HCT116 (cell line): Measurements from ENCODE around the gene CHP2. TPM values are rescaled to one million over a fixed set of nuclear protein-coding genes. Genes with fewer than 3 reads are reported as not detected.

Source experiments
- ATAC-seq: fragments of 200-7000 bp; cut with Tn5 transposase; 2 replicates; pipeline ENCODE4 v1.9.1; 2020; ENCODE audit warnings: mild to moderate bottlenecking, moderate library complexity
- BruUV-seq: library from RNA; stranded (reverse); fragments of 400-500 nt; replicated peaks from 2 replicates; lab custom pipeline; 2021; lab: Mats Ljungman, UMichigan
- CTCF ChIA-PET: fragments of 300-600 bp; sonication (Branson Sonifier 250); formaldehyde crosslinking; loops from one replicate; lab custom pipeline; 2021; ENCODE audit warnings: antibody characterized with exemption; lab: Charles Lee
- POLR2A ChIA-PET: fragments of 300-600, 350-600 bp; sonication (Branson Sonifier 250); formaldehyde crosslinking; loops from one replicate; lab custom pipeline; 2021; ENCODE audit warnings: antibody characterized with exemption; lab: Charles Lee
- RAD21 ChIA-PET, 2 experiments: fragments of 300-600 bp; sonication (Branson Sonifier 250); formaldehyde crosslinking; loops; one replicate each; lab custom pipeline; 2023; ENCODE audit warnings: low total read pairs in 2 of 2; ENCODE audit not compliant: uncharacterized antibody in 2 of 2, unreplicated experiment in 2 of 2, low non-redundant PET in 1 of 2; lab: Charles Lee
- DNase-seq: peaks from one replicate; pipeline ENCODE4 v3.0.0-alpha.2; 2010; ENCODE audit warnings: low read depth, low spot score
- H2AFZ ChIP-seq: fragments of 200-600 bp; shearing (Covaris generic), sonication (generic); 2 replicates; pipeline ENCODE4 v1.6.1; 2017; ENCODE audit warnings: low read depth, mixed run types, mixed read lengths, antibody characterized with exemption, low read length; ENCODE audit not compliant: poor library complexity, severe bottlenecking
- H3K27ac ChIP-seq: 2 replicates; pipeline ENCODE4 v1.5.1; 2012; ENCODE audit warnings: low read depth, low read length
- H3K27me3 ChIP-seq: fragments of 200-600 bp; sonication (generic); 2 replicates; pipeline ENCODE4 v1.6.1; 2016; ENCODE audit warnings: mixed run types, low read length, mixed read lengths; ENCODE audit not compliant: insufficient read depth
- H3K36me3 ChIP-seq, 2 experiments: fragments of 200-500 bp in 1 of 2; fragments of 200-600 bp in 1 of 2; sonication (Bioruptor generic) in 1 of 2; sonication (generic) in 1 of 2; 2 replicates each; pipeline versions ENCODE4 v1.5.1 to v1.6.1; 2014 to 2016; ENCODE audit warnings: low read length in 2 of 2, inconsistent platforms in 1 of 2, mixed read lengths in 1 of 2, mixed run types in 1 of 2; ENCODE audit not compliant: insufficient read depth in 2 of 2, control insufficient read depth in 1 of 2
- H3K4me1 ChIP-seq, 2 experiments: fragments of 200-600 bp in 1 of 2; sonication (generic) in 1 of 2; 2 replicates each; pipeline versions ENCODE4 v1.5.1 to v1.6.1; 2012 to 2017; ENCODE audit warnings: low read length in 2 of 2, inconsistent platforms in 1 of 2, mild to moderate bottlenecking in 1 of 2, mixed read lengths in 1 of 2, mixed run types in 1 of 2, moderate library complexity in 1 of 2; ENCODE audit not compliant: insufficient read depth in 2 of 2, control insufficient read depth in 1 of 2
- H3K4me2 ChIP-seq: fragments of 200-600 bp; sonication (generic); 2 replicates; pipeline ENCODE4 v1.6.1; 2017; ENCODE audit warnings: mixed run types, low read length, mixed read lengths
- H3K4me3 ChIP-seq, 2 experiments: fragments of 200-600 bp in 1 of 2; sonication (generic) in 1 of 2; replicated peaks in 1 of 2; 2 replicates each; pipeline ENCODE4 v1.5.1; 2011 to 2016; ENCODE audit warnings: low read length in 2 of 2, control low read depth in 1 of 2, low read depth in 1 of 2, mild to moderate bottlenecking in 1 of 2, mixed read lengths in 1 of 2, mixed run types in 1 of 2
- H3K79me2 ChIP-seq: fragments of 200-600 bp; sonication (generic); 2 replicates; pipeline ENCODE4 v1.6.1; 2017; ENCODE audit warnings: mild to moderate bottlenecking, mixed run types, low read length, moderate library complexity, mixed read lengths; ENCODE audit not compliant: insufficient read depth
- H3K9ac ChIP-seq: fragments of 200-600 bp; sonication (generic); 2 replicates; pipeline ENCODE4 v1.6.1; 2016; ENCODE audit warnings: low read length, mixed read lengths
- H3K9me2 ChIP-seq: fragments of 200-600 bp; sonication (generic), shearing (Covaris generic); 2 replicates; pipeline ENCODE4 v1.6.1; 2017; ENCODE audit warnings: mixed run types, mild to moderate bottlenecking, moderate library complexity; ENCODE audit not compliant: insufficient read depth
- H3K9me3 ChIP-seq, 2 experiments: fragments of 200-500 bp in 1 of 2; fragments of 200-600 bp in 1 of 2; sonication (Bioruptor generic) in 1 of 2; sonication (generic) in 1 of 2; 2 replicates each; pipeline ENCODE4 v1.6.1; 2014 to 2017; ENCODE audit warnings: low read length in 2 of 2, mixed read lengths in 2 of 2, inconsistent platforms in 1 of 2, low read depth in 1 of 2, mild to moderate bottlenecking in 1 of 2, mixed run types in 1 of 2, moderate library complexity in 1 of 2; ENCODE audit not compliant: control insufficient read depth in 1 of 2, insufficient read depth in 1 of 2
- H4K20me1 ChIP-seq: fragments of 200-600 bp; sonication (generic), shearing (Covaris generic); 2 replicates; pipeline ENCODE4 v1.6.1; 2017; ENCODE audit warnings: mixed run types, mild to moderate bottlenecking, moderate library complexity; ENCODE audit not compliant: insufficient read depth
- ATF3 ChIP-seq: IDR thresholded peaks from 2 replicates; pipeline ENCODE4 v1.6.1; 2012
- CBX3 ChIP-seq: IDR thresholded peaks from 2 replicates; pipeline ENCODE4 v1.6.1; 2012; ENCODE audit warnings: low read depth
- CEBPB ChIP-seq: IDR thresholded peaks from 2 replicates; pipeline ENCODE4 v1.6.1; 2012; ENCODE audit warnings: low read depth
- CTCF ChIP-seq, 3 experiments: fragments of 200-600 bp in 1 of 3; sonication (generic) in 1 of 3; IDR thresholded peaks in 2 of 3; conservative IDR thresholded peaks in 1 of 3; 2 replicates each; pipeline ENCODE4 v1.5.1; 2012 to 2017; ENCODE audit warnings: low read depth in 2 of 3, low read length in 2 of 3, antibody characterized with exemption in 1 of 3, borderline replicate concordance in 1 of 3, control low read depth in 1 of 3, mild to moderate bottlenecking in 1 of 3, mixed read lengths in 1 of 3, mixed run types in 1 of 3, moderate library complexity in 1 of 3; ENCODE audit not compliant: insufficient read depth in 1 of 3
- EGR1 ChIP-seq: IDR thresholded peaks from 2 replicates; pipeline ENCODE4 v1.6.1; 2012; ENCODE audit warnings: low read depth
- ELF1 ChIP-seq: IDR thresholded peaks from 2 replicates; pipeline ENCODE4 v1.6.1; 2012; ENCODE audit warnings: low read depth, borderline replicate concordance
- EZH2phosphoT487 ChIP-seq: fragments of 200-600 bp; IDR thresholded peaks from 2 replicates; pipeline ENCODE4 v1.6.1; 2018; ENCODE audit warnings: antibody characterized with exemption, borderline replicate concordance
- JUND ChIP-seq: IDR thresholded peaks from 2 replicates; pipeline ENCODE4 v1.6.1; 2012
- MAX ChIP-seq: IDR thresholded peaks from 2 replicates; pipeline ENCODE4 v1.6.1; 2012
- POLR2A ChIP-seq: IDR thresholded peaks from 2 replicates; pipeline ENCODE4 v1.7.0; 2011; ENCODE audit warnings: borderline replicate concordance; ENCODE audit not compliant: insufficient read depth, insufficient read length; ENCODE audit errors: extremely low read depth
- POLR2AphosphoS5 ChIP-seq: IDR thresholded peaks from 2 replicates; pipeline ENCODE4 v1.6.1; 2011; ENCODE audit warnings: mild to moderate bottlenecking, low read depth, low read length, moderate library complexity
- RAD21 ChIP-seq: IDR thresholded peaks from 2 replicates; pipeline ENCODE4 v1.6.1; 2012; ENCODE audit warnings: low read depth, mild to moderate bottlenecking
- REST ChIP-seq: IDR thresholded peaks from 2 replicates; pipeline ENCODE4 v1.6.1; 2012; ENCODE audit warnings: low read depth
- SP1 ChIP-seq: IDR thresholded peaks from 2 replicates; pipeline ENCODE4 v1.6.1; 2012; ENCODE audit warnings: low read depth
- SRF ChIP-seq: IDR thresholded peaks from 2 replicates; pipeline ENCODE4 v1.6.1; 2012; ENCODE audit warnings: low read depth
- TCF7L2 ChIP-seq: IDR thresholded peaks from 2 replicates; pipeline ENCODE4 v1.7.0; 2011; ENCODE audit warnings: borderline replicate concordance, inconsistent platforms; ENCODE audit not compliant: insufficient read depth, insufficient read length; ENCODE audit errors: extremely low read depth
- YY1 ChIP-seq: IDR thresholded peaks from 2 replicates; pipeline ENCODE4 v1.6.1; 2011; ENCODE audit warnings: low read length, low read depth, moderate library complexity, mild to moderate bottlenecking; ENCODE audit not compliant: insufficient replicate concordance; ENCODE audit errors: extremely low read depth
- ZFX ChIP-seq: fragments of 450-650 bp; IDR thresholded peaks from 2 replicates; pipeline ENCODE4 v1.6.1; 2017
- ZNF274 ChIP-seq: fragments of 200-500 bp; sonication (Bioruptor generic); IDR thresholded peaks from 2 replicates; pipeline ENCODE4 v1.6.1; 2014; ENCODE audit warnings: mild to moderate bottlenecking, low read depth, low read length, inconsistent platforms
- intact Hi-C: fragments of 100-400 bp; cut with micrococcal nuclease; formaldehyde crosslinking; loops from 2 replicates; pipeline ENCODE4 v1.10.0; 2022
- total RNA-seq: library from RNA; stranded (reverse); gene quantifications from one replicate; pipeline ENCODE4 v1.2.1, GENCODE V29; 2021; ENCODE audit not compliant: unreplicated experiment

CHP2 gene
- total RNA-seq, 1 experiment from 2014 or later, result not detected

GRCh38 chr16:23757937-23758619 is 3.3 kb downstream of the CHP2 start:
- H3K9ac ChIP-seq, result no peak overlapping the region
- no peak for ATAC-seq
- ChIA-PET POLR2A (no interaction called here), CTCF (no interaction called here), RAD21 (no interaction called here)
- TF ChIP-seq CTCF (IDR thresholded peaks at IDR 0.05 in 2 of 3, conservative IDR thresholded peaks at IDR 0.05 in 1 of 3; ENCODE audit: borderline replicate concordance in 1 of 3, insufficient read depth in 1 of 3, low read depth in 2 of 3, low read length in 2 of 3) (no peak), ATF3 (no peak), EGR1 (no peak), ZNF274 (no peak), CBX3 (no peak), SRF (no peak), ELF1 (no peak), POLR2A (no peak), POLR2AphosphoS5 (no peak), EZH2phosphoT487 (no peak), REST (no peak), TCF7L2 (no peak), YY1 (no peak), ZFX (no peak), MAX (no peak), SP1 (no peak), JUND (no peak), RAD21 (no peak), CEBPB (no peak)
- no peak for DNase-seq
- H4K20me1 ChIP-seq, result no peaks in the 10 kb centered on the region
- no peak overlapping the region for H2AFZ ChIP-seq
- H3K9me2 ChIP-seq, result no peaks in the 10 kb centered on the region
- no peaks in the 10 kb centered on the region for H3K4me1 ChIP-seq
- H3K4me2 ChIP-seq, result no peak overlapping the region
- no peak overlapping the region for H3K27ac ChIP-seq
- H3K36me3 ChIP-seq, result no peaks in the 10 kb centered on the region
- no peak overlapping the region for H3K4me3 ChIP-seq
- BruUV-seq, result no TSS peak
- peaks cover 10% of the 10 kb centered on the region; the same call in 1 of the 2 replicates for H3K27me3 ChIP-seq
- H3K9me3 ChIP-seq, result no peaks in the 10 kb centered on the region
- intact Hi-C loops, result no loop called here
- no peaks in the 10 kb centered on the region for H3K79me2 ChIP-seq
